GM23338 (cell line): ENCODE measurements around the gene CLK3. TPM values are rescaled to one million over a fixed set of nuclear protein-coding genes. Genes with fewer than 3 reads are reported as not detected.
A peak's percentile ranks its signal among the peaks of the same experiment; 100 is the strongest.

Experiments
- ATAC-seq: fragments of 200-7000 bp; cut with Tn5 transposase; 3 replicates; pipeline ENCODE4 v1.9.1; 2020
- DNase-seq: peaks from one replicate; pipeline ENCODE4 v3.0.0-alpha.2; 2015; ENCODE audit warnings: low spot score
- H2AFZ ChIP-seq: fragments of 200-600 bp; sonication (generic); 2 replicates; pipeline ENCODE4 v1.8.0; 2016; ENCODE audit warnings: antibody characterized with exemption, mild to moderate bottlenecking, moderate library complexity
- H3F3A ChIP-seq: fragments of 200-600 bp; sonication (generic); replicated peaks from 2 replicates; pipeline ENCODE4 v1.8.0; 2017; ENCODE audit warnings: antibody characterized with exemption, mixed run types, low read depth
- H3K27ac ChIP-seq: fragments of 200-600 bp; sonication (generic); 2 replicates; pipeline ENCODE4 v1.6.1; 2016; ENCODE audit warnings: low read depth
- H3K27me3 ChIP-seq: fragments of 200-600 bp; sonication (generic); 2 replicates; pipeline ENCODE4 v1.8.0; 2016; ENCODE audit warnings: mild to moderate bottlenecking, mixed run types, moderate library complexity; ENCODE audit not compliant: insufficient read depth
- H3K36me3 ChIP-seq: fragments of 200-600 bp; sonication (generic); 2 replicates; pipeline ENCODE4 v1.8.0; 2016; ENCODE audit warnings: mild to moderate bottlenecking; ENCODE audit not compliant: insufficient read depth
- H3K4me1 ChIP-seq: fragments of 200-600 bp; sonication (generic); 2 replicates; pipeline ENCODE4 v1.8.0; 2016; ENCODE audit warnings: mild to moderate bottlenecking, moderate library complexity; ENCODE audit not compliant: insufficient read depth
- H3K4me2 ChIP-seq: fragments of 200-600 bp; sonication (generic); 2 replicates; pipeline ENCODE4 v1.7.1; 2017; ENCODE audit warnings: mixed run types
- H3K4me3 ChIP-seq: fragments of 200-600 bp; sonication (generic); 2 replicates; pipeline ENCODE4 v1.6.1; 2016; ENCODE audit warnings: mixed run types
- H3K79me2 ChIP-seq: fragments of 200-600 bp; sonication (generic); replicated peaks from 2 replicates; pipeline ENCODE4 v1.8.0; 2017; ENCODE audit warnings: mild to moderate bottlenecking; ENCODE audit not compliant: insufficient read depth
- H3K9me2 ChIP-seq: fragments of 200-600 bp; sonication (generic); 2 replicates; pipeline ENCODE4 v1.8.0; 2017; ENCODE audit not compliant: insufficient read depth
- H4K20me1 ChIP-seq: fragments of 200-600 bp; sonication (generic); replicated peaks from 2 replicates; pipeline ENCODE4 v1.8.0; 2017; ENCODE audit warnings: mild to moderate bottlenecking; ENCODE audit not compliant: insufficient read depth
- H3K27ac Mint-ChIP-seq: 2 replicates; pipeline ENCODE4 v1.8.0; 2020; ENCODE audit warnings: inconsistent platforms, mild to moderate bottlenecking, moderate library complexity, mixed read lengths
- H3K27me3 Mint-ChIP-seq: 3 replicates; pipeline ENCODE4 v1.8.0; 2022; ENCODE audit warnings: low read depth, mild to moderate bottlenecking, moderate library complexity, mixed read lengths, inconsistent platforms; ENCODE audit not compliant: insufficient read depth, poor library complexity
- H3K36me3 Mint-ChIP-seq: 3 replicates; pipeline ENCODE4 v1.8.0; 2021; ENCODE audit warnings: low read depth, mild to moderate bottlenecking, inconsistent platforms, moderate library complexity, mixed read lengths
- H3K4me1 Mint-ChIP-seq: 3 replicates; pipeline ENCODE4 v1.8.0; 2020; ENCODE audit warnings: mild to moderate bottlenecking, inconsistent platforms, mixed read lengths
- H3K4me3 Mint-ChIP-seq: 3 replicates; pipeline ENCODE4 v1.8.0; 2021; ENCODE audit warnings: moderate library complexity, mild to moderate bottlenecking, inconsistent platforms, mixed read lengths
- H3K9me3 Mint-ChIP-seq: 3 replicates; pipeline ENCODE4 v1.8.0; 2020; ENCODE audit warnings: moderate library complexity, mild to moderate bottlenecking, inconsistent platforms, mixed read lengths
- CREB1 ChIP-seq: fragments of 250-450 bp; sonication (Bioruptor Pico); IDR thresholded peaks from 2 replicates; pipeline ENCODE4 v1.5.0; 2020; ENCODE audit warnings: low read depth, mild to moderate bottlenecking, moderate library complexity
- EZH2 ChIP-seq: fragments of 200-600 bp; sonication (generic); IDR thresholded peaks from one replicate; pipeline ENCODE4 v1.8.0; 2017; ENCODE audit warnings: antibody characterized with exemption, mild to moderate bottlenecking, low read depth; ENCODE audit not compliant: unreplicated experiment
- EZH2phosphoT487 ChIP-seq: fragments of 200-600 bp; sonication (generic); IDR thresholded peaks from one replicate; pipeline ENCODE4 v1.8.1; 2018; ENCODE audit warnings: antibody characterized with exemption; ENCODE audit not compliant: unreplicated experiment
- NANOG ChIP-seq: IDR thresholded peaks from 2 replicates; pipeline ENCODE4 v1.6.1; 2016; ENCODE audit warnings: antibody characterized with exemption, borderline replicate concordance
- POLR2AphosphoS5 ChIP-seq: IDR thresholded peaks from 2 replicates; pipeline ENCODE4 v1.6.1; 2016; ENCODE audit warnings: antibody characterized with exemption, low read depth
- STAT1 ChIP-seq: IDR thresholded peaks from one replicate; pipeline ENCODE4 v1.6.1; 2016; ENCODE audit warnings: antibody characterized with exemption; ENCODE audit not compliant: unreplicated experiment
- ZNF114 ChIP-seq: fragments of 250-450 bp; sonication (Bioruptor Pico); IDR thresholded peaks from 2 replicates; pipeline ENCODE4 v1.5.0; 2020; ENCODE audit warnings: mild to moderate bottlenecking, moderate library complexity
- ZNF331 ChIP-seq: fragments of 250-450 bp; sonication (Bioruptor Pico); IDR thresholded peaks from 2 replicates; pipeline ENCODE4 v1.5.0; 2020; ENCODE audit warnings: low read depth, mild to moderate bottlenecking, moderate library complexity
- polyA plus RNA-seq: library from polyadenylated mRNA; unstranded; fragments of >200 nt; fragmentation: Nextera tagmentation; extraction: Ambion mirVana; gene quantifications from 2 replicates; pipeline ENCODE4 v1.2.1, GENCODE V29; 2016
- total RNA-seq: library from RNA; depleted of rRNA; stranded (reverse); fragments of >200 nt; shearing (Covaris generic); gene quantifications from 2 replicates; pipeline ENCODE4 v1.2.3, GENCODE V29; 2014
- TF ChIP-seq, protein P1 (sequence below): IDR thresholded peaks from one replicate; pipeline ENCODE4 v1.6.1; 2018; ENCODE audit warnings: antibody characterized with exemption; ENCODE audit not compliant: unreplicated experiment
- TF ChIP-seq, protein P2 (sequence below): IDR thresholded peaks from 2 replicates; pipeline ENCODE4 v1.6.1; 2016; ENCODE audit warnings: antibody characterized with exemption
- TF ChIP-seq, protein P3 (sequence below): fragments of 250-450 bp; sonication (Bioruptor Pico); IDR thresholded peaks from 2 replicates; pipeline ENCODE4 v1.5.0; 2020; ENCODE audit warnings: mild to moderate bottlenecking, moderate library complexity
- TF ChIP-seq, protein P4 (sequence below), 2 experiments: fragments of 200-600 bp in 1 of 2; sonication (generic) in 1 of 2; conservative IDR thresholded peaks; 2 replicates each; pipeline versions ENCODE4 v1.5.1 to v1.6.1; 2016 to 2017; ENCODE audit warnings: antibody characterized with exemption in 2 of 2, low read depth in 2 of 2, mild to moderate bottlenecking in 2 of 2, moderate library complexity in 1 of 2

Gene CLK3
- total and polyA plus RNA-seq, 2 experiments from 2014 or later: 40.7 to 67.7 TPM

DNA sequence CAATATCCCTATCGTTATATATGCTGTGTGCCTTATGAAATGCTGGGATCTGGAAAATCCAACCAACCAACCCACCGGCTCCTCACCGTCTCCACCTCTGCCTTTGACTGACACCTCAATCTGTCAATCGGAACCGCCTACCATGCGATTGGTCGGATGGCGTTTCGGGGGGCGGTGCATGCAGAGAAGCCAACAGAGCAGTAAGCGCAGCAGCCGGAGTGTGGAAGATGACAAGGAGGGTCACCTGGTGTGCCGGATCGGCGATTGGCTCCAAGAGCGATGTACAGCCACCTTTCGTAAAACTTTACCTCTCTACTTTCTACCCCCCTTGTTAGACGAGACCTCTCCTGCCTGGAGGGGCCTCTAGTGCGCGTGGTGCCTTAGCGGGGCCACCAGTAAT lies 6.3 kb downstream of the CLK3 start:
- H3K27me3 Mint-ChIP-seq: peaks cover 22% of the 10 kb centered on the region
- no peak overlapping the region for H3K4me3 ChIP-seq
- ATAC-seq (peak; percentile 83), DNase-seq (peak; percentile 85)
- peaks cover 22% of the 10 kb centered on the region for H3K4me1 Mint-ChIP-seq
- TF ChIP-seq CREB1 (CRISPR knock-in tag): no peak
- TF ChIP-seq, protein P1, sequence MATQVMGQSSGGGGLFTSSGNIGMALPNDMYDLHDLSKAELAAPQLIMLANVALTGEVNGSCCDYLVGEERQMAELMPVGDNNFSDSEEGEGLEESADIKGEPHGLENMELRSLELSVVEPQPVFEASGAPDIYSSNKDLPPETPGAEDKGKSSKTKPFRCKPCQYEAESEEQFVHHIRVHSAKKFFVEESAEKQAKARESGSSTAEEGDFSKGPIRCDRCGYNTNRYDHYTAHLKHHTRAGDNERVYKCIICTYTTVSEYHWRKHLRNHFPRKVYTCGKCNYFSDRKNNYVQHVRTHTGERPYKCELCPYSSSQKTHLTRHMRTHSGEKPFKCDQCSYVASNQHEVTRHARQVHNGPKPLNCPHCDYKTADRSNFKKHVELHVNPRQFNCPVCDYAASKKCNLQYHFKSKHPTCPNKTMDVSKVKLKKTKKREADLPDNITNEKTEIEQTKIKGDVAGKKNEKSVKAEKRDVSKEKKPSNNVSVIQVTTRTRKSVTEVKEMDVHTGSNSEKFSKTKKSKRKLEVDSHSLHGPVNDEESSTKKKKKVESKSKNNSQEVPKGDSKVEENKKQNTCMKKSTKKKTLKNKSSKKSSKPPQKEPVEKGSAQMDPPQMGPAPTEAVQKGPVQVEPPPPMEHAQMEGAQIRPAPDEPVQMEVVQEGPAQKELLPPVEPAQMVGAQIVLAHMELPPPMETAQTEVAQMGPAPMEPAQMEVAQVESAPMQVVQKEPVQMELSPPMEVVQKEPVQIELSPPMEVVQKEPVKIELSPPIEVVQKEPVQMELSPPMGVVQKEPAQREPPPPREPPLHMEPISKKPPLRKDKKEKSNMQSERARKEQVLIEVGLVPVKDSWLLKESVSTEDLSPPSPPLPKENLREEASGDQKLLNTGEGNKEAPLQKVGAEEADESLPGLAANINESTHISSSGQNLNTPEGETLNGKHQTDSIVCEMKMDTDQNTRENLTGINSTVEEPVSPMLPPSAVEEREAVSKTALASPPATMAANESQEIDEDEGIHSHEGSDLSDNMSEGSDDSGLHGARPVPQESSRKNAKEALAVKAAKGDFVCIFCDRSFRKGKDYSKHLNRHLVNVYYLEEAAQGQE: no peak
- TF ChIP-seq, protein P2, sequence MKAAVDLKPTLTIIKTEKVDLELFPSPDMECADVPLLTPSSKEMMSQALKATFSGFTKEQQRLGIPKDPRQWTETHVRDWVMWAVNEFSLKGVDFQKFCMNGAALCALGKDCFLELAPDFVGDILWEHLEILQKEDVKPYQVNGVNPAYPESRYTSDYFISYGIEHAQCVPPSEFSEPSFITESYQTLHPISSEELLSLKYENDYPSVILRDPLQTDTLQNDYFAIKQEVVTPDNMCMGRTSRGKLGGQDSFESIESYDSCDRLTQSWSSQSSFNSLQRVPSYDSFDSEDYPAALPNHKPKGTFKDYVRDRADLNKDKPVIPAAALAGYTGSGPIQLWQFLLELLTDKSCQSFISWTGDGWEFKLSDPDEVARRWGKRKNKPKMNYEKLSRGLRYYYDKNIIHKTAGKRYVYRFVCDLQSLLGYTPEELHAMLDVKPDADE: no peak
- TF ChIP-seq ZNF331 (CRISPR knock-in tag): no peak
- no peak for TF ChIP-seq STAT1
- TF ChIP-seq EZH2phosphoT487: no peak
- TF ChIP-seq ZNF114 (CRISPR knock-in tag): no peak
- TF ChIP-seq, protein P3, sequence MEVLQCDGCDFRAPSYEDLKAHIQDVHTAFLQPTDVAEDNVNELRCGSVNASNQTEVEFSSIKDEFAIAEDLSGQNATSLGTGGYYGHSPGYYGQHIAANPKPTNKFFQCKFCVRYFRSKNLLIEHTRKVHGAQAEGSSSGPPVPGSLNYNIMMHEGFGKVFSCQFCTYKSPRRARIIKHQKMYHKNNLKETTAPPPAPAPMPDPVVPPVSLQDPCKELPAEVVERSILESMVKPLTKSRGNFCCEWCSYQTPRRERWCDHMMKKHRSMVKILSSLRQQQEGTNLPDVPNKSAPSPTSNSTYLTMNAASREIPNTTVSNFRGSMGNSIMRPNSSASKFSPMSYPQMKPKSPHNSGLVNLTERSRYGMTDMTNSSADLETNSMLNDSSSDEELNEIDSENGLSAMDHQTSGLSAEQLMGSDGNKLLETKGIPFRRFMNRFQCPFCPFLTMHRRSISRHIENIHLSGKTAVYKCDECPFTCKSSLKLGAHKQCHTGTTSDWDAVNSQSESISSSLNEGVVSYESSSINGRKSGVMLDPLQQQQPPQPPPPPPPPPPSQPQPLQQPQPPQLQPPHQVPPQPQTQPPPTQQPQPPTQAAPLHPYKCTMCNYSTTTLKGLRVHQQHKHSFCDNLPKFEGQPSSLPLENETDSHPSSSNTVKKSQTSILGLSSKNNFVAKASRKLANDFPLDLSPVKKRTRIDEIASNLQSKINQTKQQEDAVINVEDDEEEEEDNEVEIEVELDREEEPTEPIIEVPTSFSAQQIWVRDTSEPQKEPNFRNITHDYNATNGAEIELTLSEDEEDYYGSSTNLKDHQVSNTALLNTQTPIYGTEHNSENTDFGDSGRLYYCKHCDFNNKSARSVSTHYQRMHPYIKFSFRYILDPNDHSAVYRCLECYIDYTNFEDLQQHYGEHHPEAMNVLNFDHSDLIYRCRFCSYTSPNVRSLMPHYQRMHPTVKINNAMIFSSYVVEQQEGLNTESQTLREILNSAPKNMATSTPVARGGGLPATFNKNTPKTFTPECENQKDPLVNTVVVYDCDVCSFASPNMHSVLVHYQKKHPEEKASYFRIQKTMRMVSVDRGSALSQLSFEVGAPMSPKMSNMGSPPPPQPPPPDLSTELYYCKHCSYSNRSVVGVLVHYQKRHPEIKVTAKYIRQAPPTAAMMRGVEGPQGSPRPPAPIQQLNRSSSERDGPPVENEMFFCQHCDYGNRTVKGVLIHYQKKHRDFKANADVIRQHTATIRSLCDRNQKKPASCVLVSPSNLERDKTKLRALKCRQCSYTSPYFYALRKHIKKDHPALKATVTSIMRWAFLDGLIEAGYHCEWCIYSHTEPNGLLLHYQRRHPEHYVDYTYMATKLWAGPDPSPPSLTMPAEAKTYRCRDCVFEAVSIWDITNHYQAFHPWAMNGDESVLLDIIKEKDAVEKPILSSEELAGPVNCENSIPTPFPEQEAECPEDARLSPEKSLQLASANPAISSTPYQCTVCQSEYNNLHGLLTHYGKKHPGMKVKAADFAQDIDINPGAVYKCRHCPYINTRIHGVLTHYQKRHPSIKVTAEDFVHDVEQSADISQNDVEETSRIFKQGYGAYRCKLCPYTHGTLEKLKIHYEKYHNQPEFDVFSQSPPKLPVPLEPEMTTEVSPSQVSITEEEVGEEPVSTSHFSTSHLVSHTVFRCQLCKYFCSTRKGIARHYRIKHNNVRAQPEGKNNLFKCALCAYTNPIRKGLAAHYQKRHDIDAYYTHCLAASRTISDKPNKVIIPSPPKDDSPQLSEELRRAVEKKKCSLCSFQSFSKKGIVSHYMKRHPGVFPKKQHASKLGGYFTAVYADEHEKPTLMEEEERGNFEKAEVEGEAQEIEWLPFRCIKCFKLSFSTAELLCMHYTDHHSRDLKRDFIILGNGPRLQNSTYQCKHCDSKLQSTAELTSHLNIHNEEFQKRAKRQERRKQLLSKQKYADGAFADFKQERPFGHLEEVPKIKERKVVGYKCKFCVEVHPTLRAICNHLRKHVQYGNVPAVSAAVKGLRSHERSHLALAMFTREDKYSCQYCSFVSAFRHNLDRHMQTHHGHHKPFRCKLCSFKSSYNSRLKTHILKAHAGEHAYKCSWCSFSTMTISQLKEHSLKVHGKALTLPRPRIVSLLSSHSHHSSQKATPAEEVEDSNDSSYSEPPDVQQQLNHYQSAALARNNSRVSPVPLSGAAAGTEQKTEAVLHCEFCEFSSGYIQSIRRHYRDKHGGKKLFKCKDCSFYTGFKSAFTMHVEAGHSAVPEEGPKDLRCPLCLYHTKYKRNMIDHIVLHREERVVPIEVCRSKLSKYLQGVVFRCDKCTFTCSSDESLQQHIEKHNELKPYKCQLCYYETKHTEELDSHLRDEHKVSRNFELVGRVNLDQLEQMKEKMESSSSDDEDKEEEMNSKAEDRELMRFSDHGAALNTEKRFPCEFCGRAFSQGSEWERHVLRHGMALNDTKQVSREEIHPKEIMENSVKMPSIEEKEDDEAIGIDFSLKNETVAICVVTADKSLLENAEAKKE (CRISPR knock-in tag): no peak
- TF ChIP-seq, protein P4, sequence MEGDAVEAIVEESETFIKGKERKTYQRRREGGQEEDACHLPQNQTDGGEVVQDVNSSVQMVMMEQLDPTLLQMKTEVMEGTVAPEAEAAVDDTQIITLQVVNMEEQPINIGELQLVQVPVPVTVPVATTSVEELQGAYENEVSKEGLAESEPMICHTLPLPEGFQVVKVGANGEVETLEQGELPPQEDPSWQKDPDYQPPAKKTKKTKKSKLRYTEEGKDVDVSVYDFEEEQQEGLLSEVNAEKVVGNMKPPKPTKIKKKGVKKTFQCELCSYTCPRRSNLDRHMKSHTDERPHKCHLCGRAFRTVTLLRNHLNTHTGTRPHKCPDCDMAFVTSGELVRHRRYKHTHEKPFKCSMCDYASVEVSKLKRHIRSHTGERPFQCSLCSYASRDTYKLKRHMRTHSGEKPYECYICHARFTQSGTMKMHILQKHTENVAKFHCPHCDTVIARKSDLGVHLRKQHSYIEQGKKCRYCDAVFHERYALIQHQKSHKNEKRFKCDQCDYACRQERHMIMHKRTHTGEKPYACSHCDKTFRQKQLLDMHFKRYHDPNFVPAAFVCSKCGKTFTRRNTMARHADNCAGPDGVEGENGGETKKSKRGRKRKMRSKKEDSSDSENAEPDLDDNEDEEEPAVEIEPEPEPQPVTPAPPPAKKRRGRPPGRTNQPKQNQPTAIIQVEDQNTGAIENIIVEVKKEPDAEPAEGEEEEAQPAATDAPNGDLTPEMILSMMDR (conservative IDR thresholded peaks at IDR 0.05; ENCODE audit: low read depth in 2 of 2): no peak
- no peak for TF ChIP-seq EZH2
- no peak for TF ChIP-seq POLR2AphosphoS5
- TF ChIP-seq NANOG: no peak
- H3K79me2 ChIP-seq: peaks cover 24% of the 10 kb centered on the region
- no peak overlapping the region for H3K4me2 ChIP-seq
- no peaks in the 10 kb centered on the region for H3K27me3 ChIP-seq
- peak overlapping the region; percentile 57; the same call in 1 of the 2 replicates for H3K27ac Mint-ChIP-seq
- H3K4me3 Mint-ChIP-seq: no peak overlapping the region; the same call in 2 of the 3 replicates
- no peaks in the 10 kb centered on the region; the same call in 2 of the 3 replicates for H3K9me3 Mint-ChIP-seq
- H4K20me1 ChIP-seq: peaks cover 28% of the 10 kb centered on the region
- H2AFZ ChIP-seq: no peak overlapping the region
- peaks cover 14% of the 10 kb centered on the region; the same call in 1 of the 2 replicates for H3K36me3 ChIP-seq
- H3F3A ChIP-seq: peaks cover 21% of the 10 kb centered on the region; the same call in 1 of the 2 replicates
- no peak overlapping the region for H3K27ac ChIP-seq
- no peaks in the 10 kb centered on the region for H3K9me2 ChIP-seq
- H3K36me3 Mint-ChIP-seq: peaks cover 75% of the 10 kb centered on the region
- peaks cover 5% of the 10 kb centered on the region for H3K4me1 ChIP-seq
